Lower leg skin (tissue), 4 donors: ENCODE measurements around the gene ASB16. TPM values are rescaled to one million over a fixed set of nuclear protein-coding genes. Genes with fewer than 3 reads are reported as not detected.

Experiments
- DNase-seq, 2 donors: peaks; one replicate each; pipeline ENCODE4 v3.0.0-alpha.2; 2019; ENCODE audit warnings: low spot score in 2 of 2
- H3K4me3 ChIP-seq: fragments of 200-600 bp; sonication (generic); 2 replicates; pipeline ENCODE4 v1.5.1; 2017; ENCODE audit warnings: mild to moderate bottlenecking, low read depth; ENCODE audit not compliant: poor library complexity, severe bottlenecking
- POLR2A ChIP-seq, 2 donors: fragments of 450-650 bp; IDR thresholded peaks; one replicate each; pipeline ENCODE4 v1.6.1; 2016 to 2017; ENCODE audit warnings: antibody characterized with exemption in 2 of 2, mild to moderate bottlenecking in 1 of 2, moderate library complexity in 1 of 2
- WGBS, 2 donors: methylation state at CpG; one replicate each; pipeline ENCODE4 v1.1.5; 2018; 5-methylcytosine and 5-hydroxymethylcytosine counted together
- intact Hi-C: fragments of 100-400 bp; cut with DNase I; formaldehyde crosslinking; loops from one replicate; pipeline ENCODE4 v1.15.0; 2023; ENCODE audit warnings: low total_unique reads
- total RNA-seq, 4 donors: library from RNA; depleted of rRNA; stranded (reverse); fragments of >200 nt; gene quantifications; one replicate each; pipeline ENCODE4 v1.1.0, GENCODE V29; 2016
- TF ChIP-seq, protein P1 (sequence below), 3 donors: fragments of 450-650 bp; IDR thresholded peaks; one replicate each; pipeline ENCODE4 v1.5.1; 2016; ENCODE audit warnings: antibody characterized with exemption in 3 of 3, mild to moderate bottlenecking in 3 of 3, moderate library complexity in 2 of 3

ASB16 gene
- total RNA-seq, 4 donors from 2014 or later = 1.1 TPM; not detected in 3

DNA sequence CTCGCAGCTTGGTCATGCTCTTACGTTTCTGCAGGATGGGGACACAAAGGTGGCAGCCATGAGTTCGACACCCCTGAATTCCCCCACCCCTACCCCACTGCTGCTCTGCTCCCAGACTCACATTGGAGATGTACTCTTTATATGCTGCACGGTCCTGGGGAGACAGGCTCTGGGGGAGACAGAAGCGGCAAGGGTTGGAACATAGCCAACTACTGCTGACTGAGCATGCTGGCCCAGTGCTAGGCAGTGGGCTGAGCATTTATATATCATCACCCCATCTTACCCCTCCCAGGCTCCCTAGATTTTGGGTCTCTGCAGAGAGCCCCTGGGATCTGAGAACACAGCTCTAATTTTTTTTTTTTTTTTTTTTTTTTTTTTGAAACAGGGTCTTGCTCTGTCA, 37.2 kb downstream of the ASB16 start:
- DNase-seq = no peak
- H3K4me3 ChIP-seq = no peak overlapping the region
- intact Hi-C loops = no loop called here
- 85 to 90% methylated on average over 5 of the region's 5 CpGs for whole genome bisulfite sequencing, 2 donors
- TF ChIP-seq, protein P1, sequence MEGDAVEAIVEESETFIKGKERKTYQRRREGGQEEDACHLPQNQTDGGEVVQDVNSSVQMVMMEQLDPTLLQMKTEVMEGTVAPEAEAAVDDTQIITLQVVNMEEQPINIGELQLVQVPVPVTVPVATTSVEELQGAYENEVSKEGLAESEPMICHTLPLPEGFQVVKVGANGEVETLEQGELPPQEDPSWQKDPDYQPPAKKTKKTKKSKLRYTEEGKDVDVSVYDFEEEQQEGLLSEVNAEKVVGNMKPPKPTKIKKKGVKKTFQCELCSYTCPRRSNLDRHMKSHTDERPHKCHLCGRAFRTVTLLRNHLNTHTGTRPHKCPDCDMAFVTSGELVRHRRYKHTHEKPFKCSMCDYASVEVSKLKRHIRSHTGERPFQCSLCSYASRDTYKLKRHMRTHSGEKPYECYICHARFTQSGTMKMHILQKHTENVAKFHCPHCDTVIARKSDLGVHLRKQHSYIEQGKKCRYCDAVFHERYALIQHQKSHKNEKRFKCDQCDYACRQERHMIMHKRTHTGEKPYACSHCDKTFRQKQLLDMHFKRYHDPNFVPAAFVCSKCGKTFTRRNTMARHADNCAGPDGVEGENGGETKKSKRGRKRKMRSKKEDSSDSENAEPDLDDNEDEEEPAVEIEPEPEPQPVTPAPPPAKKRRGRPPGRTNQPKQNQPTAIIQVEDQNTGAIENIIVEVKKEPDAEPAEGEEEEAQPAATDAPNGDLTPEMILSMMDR (IDR thresholded peaks at IDR 0.05) = no peak
- no peak for TF ChIP-seq POLR2A (IDR thresholded peaks at IDR 0.05)

DNA sequence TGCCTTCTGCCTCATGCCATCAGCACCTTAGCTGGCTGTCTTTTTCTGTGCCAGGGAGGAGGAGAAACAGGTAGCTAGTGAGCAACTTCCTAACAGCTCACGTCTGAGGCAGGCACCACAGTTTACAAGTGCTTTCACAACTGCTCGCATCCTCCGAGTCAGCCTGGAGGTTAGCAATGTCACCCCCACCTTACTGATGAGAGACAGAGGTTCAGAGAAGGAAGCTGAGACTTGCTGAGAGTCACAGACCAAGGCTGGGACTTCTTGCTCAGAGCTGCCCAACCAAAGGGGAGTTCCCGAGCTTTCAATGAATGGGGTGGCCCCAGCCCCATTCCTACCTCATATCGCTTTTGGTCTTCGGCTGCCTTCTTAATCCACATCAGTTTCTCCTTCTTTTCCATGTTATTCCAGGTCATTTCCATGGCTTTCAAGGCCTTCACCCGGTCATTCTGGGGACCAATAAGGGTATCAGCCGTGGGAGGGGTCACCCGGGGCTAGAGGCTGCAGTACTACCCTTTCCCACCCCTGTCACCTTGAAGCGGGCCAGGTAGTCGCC, 39.4 kb downstream of the ASB16 start:
- intact Hi-C loops = no loop called here

DNA sequence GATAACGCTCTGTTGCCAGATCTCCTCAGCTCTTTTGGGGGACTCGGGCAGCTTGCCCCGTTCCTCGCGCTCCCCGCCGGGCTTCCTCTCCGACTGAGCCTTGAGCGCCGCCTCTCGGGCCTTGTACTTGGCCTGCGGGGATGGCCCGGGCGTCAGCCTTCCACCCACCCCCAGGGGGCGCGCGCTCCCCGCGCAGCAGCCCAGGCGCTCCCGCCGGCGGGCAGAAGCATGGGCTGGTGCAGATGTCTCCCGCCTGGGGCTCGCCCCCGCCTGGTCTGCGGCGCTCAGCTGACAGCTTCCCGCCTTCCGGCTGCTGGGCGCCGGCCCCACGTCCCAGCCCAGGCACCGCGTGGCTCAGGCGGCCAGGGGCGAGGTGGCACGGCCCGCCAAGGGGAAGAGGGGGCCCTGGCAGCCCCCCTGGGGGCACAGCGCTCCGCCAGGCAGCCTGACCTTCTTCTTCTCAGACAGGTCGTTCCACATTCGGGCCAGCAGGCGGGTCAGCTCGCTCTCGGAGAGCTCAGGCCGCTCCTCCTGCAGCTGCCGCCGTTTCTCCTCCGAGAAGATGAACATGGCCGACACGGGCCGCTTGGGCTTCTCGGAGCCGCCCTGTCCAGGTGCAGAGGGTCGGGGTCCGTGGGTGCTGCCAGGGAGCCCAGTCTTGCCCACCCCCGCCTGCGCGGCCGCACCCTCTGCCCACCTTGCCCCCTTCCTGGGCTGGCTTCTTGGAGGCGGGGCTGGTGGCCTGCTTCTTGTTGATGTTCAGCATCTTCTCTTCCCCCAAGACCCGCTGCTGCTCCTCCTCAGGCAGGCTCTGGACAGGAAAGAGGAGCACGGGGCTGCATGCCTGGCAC, 40.1 kb downstream of the ASB16 start:
- TF ChIP-seq POLR2A (IDR thresholded peaks at IDR 0.05) = no peak
- TF ChIP-seq, protein P1 (IDR thresholded peaks at IDR 0.05) = peak in 2 of 3 donors; percentile 17 to 72
- 48 to 70% methylated on average over 26 to 45 of the region's 64 CpGs for WGBS, 2 donors
- intact Hi-C loops = no loop called here
- peak in 1 of 2 donors; percentile 98 for DNase-seq
- H3K4me3 ChIP-seq = no peak overlapping the region

More for the DNA sequence above, 39.4 kb downstream of the ASB16 start:
- no peak for DNase-seq
- no peak overlapping the region for H3K4me3 ChIP-seq
- TF ChIP-seq, protein P1 (IDR thresholded peaks at IDR 0.05) = no peak
- TF ChIP-seq POLR2A (IDR thresholded peaks at IDR 0.05) = no peak
- WGBS, 2 donors = 75 to 77% methylated on average over 11 of the region's 11 CpGs

DNA sequence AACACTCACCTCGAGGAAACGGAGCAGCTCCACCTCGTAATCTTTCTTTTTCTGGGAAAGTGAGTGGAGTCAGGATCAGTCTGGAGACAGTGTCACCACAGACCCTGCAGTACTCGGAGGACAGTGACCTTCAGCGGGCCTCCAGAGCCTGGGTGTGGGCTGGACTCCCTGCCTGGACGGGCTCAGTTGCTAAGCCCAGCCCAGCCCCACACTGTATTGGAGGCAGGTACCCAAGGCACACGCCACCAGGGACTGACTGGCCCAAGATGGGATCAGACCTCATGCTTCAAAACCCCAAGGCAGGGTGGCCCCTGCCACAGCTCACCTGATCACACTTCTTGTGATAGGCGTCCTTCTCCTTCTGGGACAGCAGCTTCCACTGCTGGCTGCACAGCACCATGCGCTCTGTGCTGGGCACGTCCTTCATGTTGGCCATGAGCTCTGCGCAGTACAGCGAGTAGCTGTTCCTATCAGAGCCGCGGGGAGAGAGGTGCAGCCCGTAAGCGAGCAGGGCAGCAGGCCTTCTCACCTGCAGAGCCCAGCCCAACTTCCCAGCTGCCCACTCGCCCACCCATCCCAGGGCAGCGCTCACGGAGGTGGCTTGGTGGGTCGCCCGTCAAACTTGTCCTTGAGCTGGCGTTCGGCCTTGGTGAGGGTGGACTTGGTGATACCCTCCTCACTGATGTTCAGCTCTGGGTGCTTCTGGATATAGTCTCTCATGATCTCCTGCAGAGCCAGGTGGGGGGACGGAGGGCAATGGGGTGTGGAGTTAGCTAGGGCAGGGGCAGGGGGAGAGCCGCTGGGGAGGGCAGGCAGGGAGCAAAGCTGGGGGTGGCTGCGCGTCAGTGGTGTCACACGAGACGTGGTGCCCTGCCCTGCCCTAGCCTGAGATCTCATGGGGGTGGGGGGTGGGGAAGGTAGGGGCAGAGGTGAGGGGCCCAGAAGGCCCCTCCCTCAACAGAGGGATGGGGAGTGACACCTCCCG, 41.1 kb downstream of the ASB16 start:
- intact Hi-C loops = no loop called here
- no peak for DNase-seq
- no peak overlapping the region for H3K4me3 ChIP-seq
- TF ChIP-seq, protein P1 (IDR thresholded peaks at IDR 0.05) = no peak
- no peak for TF ChIP-seq POLR2A (IDR thresholded peaks at IDR 0.05)
- WGBS, 2 donors = 89 to 93% methylated on average over 29 of the region's 30 CpGs

DNA sequence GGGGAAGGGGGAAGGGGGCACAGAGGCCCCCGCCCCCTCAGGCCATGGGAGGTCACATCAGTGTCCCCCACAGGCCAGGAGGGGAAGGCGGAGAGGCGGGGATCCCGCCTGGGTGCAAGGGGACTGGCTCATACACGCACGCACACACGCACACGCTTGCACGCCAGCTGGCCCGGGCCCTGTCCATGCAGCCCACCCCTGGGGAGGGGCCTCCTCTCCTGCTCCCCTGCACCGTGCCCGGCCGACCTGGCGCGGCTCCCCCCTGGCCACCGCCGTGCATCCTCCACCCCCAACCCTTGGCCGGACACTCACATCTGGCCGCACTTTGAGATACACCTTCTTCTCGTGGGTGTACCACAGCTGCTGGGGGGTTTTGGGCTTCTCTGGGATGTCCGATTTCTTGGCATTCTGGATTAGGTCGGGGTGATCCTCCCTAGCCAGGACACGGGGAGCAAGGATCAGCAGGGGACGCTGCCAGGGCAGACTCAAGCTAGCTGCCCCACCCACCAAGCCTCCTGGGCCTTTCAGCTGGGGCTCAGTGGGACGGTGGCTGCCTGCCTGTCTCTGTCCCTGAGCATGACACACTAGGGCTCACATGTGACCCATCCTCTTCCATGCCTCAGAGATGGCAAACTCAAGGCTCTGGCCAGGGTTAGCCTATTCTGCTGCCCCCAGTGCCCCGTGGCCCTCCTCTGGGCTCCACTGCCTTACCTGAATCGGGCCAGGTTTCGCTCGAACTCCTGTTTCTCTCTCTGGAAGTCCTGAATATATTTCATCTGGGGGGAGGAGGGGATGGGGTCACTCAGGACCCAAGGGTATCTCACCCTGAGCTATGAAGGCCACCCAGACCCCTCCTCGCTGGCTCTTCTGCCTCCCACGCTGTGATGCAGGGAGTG, 42.3 kb downstream of the ASB16 start:
- TF ChIP-seq, protein P1 (IDR thresholded peaks at IDR 0.05) = no peak
- no peak for TF ChIP-seq POLR2A (IDR thresholded peaks at IDR 0.05)
- intact Hi-C loops = no loop called here
- DNase-seq = no peak
- no peak overlapping the region for H3K4me3 ChIP-seq
- 61 to 69% methylated on average over 18 to 29 of the region's 31 CpGs for WGBS, 2 donors
